ENCODE measurements around the gene COL16A1.

Gene COL16A1

GRCh38 chr1:31679676-31680230 lies 24.1 kb downstream of the COL16A1 start:
- TF ChIP-seq, protein P1, sequence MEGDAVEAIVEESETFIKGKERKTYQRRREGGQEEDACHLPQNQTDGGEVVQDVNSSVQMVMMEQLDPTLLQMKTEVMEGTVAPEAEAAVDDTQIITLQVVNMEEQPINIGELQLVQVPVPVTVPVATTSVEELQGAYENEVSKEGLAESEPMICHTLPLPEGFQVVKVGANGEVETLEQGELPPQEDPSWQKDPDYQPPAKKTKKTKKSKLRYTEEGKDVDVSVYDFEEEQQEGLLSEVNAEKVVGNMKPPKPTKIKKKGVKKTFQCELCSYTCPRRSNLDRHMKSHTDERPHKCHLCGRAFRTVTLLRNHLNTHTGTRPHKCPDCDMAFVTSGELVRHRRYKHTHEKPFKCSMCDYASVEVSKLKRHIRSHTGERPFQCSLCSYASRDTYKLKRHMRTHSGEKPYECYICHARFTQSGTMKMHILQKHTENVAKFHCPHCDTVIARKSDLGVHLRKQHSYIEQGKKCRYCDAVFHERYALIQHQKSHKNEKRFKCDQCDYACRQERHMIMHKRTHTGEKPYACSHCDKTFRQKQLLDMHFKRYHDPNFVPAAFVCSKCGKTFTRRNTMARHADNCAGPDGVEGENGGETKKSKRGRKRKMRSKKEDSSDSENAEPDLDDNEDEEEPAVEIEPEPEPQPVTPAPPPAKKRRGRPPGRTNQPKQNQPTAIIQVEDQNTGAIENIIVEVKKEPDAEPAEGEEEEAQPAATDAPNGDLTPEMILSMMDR (IDR thresholded peaks at IDR 0.05; ENCODE audit: insufficient read depth, low read depth, low read length, missing control alignments), result no peak
- H3K4me3 ChIP-seq (ENCODE audit: low read depth, low read length), result no peak overlapping the region
- DNase-seq (ENCODE audit: low read depth), result no peak

DNA sequence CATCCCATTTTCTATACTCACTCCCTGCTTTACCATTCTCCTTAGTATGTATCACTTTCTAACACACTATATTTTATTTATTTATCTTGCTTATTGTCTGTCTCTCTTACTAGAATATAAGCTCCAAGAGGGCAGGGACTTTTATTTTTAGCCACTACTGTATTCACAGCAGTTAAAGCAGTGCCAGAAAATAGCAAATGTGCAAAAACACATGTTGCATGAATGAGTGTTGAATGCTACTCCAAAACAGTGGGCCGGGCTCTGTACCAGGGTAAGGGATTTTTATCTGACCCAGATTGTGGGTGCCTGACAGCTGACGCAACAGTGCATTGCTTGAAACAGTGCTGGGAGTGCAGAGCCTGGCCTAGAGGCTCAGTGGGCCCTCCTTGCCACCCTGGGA lies 24.7 kb downstream of the COL16A1 start:
- H3K4me3 ChIP-seq (ENCODE audit: low read depth, low read length), result no peak overlapping the region
- DNase-seq (ENCODE audit: low read depth), result no peak
- TF ChIP-seq, protein P1 (IDR thresholded peaks at IDR 0.05; ENCODE audit: insufficient read depth, low read depth, low read length, missing control alignments), result no peak

DNA sequence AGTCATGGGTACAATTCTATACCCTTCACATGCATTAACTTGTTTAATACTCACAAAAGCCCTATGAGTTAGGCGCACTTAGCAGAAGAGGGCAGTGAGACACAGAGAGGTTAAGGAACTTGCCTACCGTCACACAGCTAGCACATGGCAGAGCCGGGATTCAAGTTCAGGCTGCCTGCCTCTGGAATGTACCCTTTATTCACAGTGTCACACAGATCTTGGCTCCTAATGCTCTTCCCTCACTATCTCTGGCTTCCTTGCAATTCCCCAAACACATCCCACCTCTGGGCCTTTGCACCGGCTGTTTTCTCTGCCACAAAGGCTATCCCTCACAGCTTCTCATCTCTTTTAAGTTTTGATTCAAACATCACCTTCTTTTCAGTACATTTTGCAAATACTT lies 25.1 kb downstream of the COL16A1 start:
- no peak for DNase-seq (ENCODE audit: low read depth)
- no peak overlapping the region for H3K4me3 ChIP-seq (ENCODE audit: low read depth, low read length)
- TF ChIP-seq, protein P1 (IDR thresholded peaks at IDR 0.05; ENCODE audit: insufficient read depth, low read depth, low read length, missing control alignments), result no peak

DNA sequence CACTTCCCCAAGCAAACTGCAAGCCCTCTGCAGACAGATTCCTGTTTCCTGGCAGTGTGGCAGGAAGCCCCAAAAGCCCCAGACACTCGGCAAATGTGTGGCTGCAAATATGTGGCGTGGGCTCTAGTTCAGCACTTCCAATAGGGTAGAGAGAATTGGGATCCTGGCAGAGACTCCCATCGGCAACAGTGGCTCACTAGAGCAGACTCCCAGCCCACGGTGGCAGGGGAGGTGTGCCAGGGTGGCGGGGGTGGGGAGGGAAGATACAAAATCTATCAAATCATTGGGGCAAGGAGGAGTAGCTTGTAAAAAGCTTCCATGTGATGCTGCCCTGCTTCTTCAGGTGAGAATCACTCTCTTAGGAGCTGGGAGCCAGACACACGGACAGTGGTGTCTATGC lies 25.9 kb downstream of the COL16A1 start:
- TF ChIP-seq, protein P1 (IDR thresholded peaks at IDR 0.05; ENCODE audit: insufficient read depth, low read depth, low read length, missing control alignments), result no peak
- no peak for DNase-seq (ENCODE audit: low read depth)
- H3K4me3 ChIP-seq (ENCODE audit: low read depth, low read length), result no peak overlapping the region

- TF ChIP-seq, protein P1 (IDR thresholded peaks at IDR 0.05; ENCODE audit: insufficient read depth, low read depth, low read length, missing control alignments), result no peak
- DNase-seq (ENCODE audit: low read depth), result no peak
- no peak overlapping the region for H3K4me3 ChIP-seq (ENCODE audit: low read depth, low read length)
These were observed 26.4 kb downstream of the COL16A1 start for GRCh38 chr1:31677401-31677800.

DNA sequence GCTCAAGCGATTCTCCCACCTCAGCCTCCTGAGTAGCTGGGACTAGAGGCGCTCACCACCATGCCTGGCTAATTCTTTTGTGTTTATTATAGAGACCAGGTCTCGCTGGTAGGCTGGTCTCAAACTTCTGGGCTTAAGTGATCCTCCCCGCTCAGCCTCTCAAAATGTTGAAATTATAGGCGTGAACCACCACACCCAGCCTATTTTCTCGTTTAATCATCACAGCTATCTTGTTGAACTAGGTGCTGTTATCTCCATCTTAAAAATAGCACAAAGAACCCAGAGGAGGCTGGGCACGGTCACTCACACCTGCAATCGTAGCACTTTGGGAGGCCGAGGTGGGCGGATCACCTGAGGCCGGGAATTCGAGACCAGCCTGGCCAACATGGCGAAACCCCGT lies 28.1 kb downstream of the COL16A1 start:
- no peak for DNase-seq (ENCODE audit: low read depth)
- no peak overlapping the region for H3K4me3 ChIP-seq (ENCODE audit: low read depth, low read length)
- TF ChIP-seq, protein P1 (IDR thresholded peaks at IDR 0.05; ENCODE audit: insufficient read depth, low read depth, low read length, missing control alignments), result no peak

DNA sequence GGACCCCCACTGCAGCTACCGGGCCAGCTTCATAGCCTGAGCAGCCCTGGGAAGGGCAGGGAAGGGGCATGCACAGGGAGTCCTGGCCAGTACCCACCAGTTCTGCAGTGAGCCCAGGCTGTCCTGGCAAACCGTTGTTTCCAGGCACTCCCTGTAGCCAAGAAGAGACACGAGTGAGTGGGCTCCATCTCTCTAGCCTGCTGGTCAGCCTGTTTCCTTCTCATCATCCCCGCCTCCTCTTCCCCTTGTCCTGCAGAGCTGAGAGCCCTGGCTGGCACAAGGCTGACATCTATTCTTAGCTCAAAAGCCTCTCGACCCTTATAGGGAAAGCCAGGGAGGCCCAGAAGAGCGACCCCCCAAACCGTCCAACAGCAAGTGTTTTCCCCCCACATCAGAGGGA lies 28.7 kb downstream of the COL16A1 start:
- H3K4me3 ChIP-seq (ENCODE audit: low read depth, low read length), result no peak overlapping the region
- TF ChIP-seq, protein P1 (IDR thresholded peaks at IDR 0.05; ENCODE audit: insufficient read depth, low read depth, low read length, missing control alignments), result no peak
- DNase-seq (ENCODE audit: low read depth), result no peak
